ENCODE results near the gene ADH7.

GRCh38 chr4:99447079-99447478 lies 11.9 kb upstream of the ADH7 start:
- TF ChIP-seq EZH2phosphoT487 (IDR thresholded peaks at IDR 0.05; ENCODE audit: borderline replicate concordance) (no peak), CTCF (conservative IDR thresholded peaks at IDR 0.05; ENCODE audit: low read length) (no peak)

Measured in Loucy (cell line).